AG04450 (cell line): ENCODE results near the gene TCTN3. TPM values are rescaled to one million over a fixed set of nuclear protein-coding genes. Genes with fewer than 3 reads are reported as not detected.

Experiments used
- CTCF ChIA-PET: fragments of 300-600, 350-600 bp; formaldehyde crosslinking; extraction: SDS; loops from one replicate; lab custom pipeline; 2022; ENCODE audit warnings: antibody characterized with exemption, inconsistent platforms; lab: Charles Lee
- POLR2A ChIA-PET: fragments of 350-600 bp; formaldehyde crosslinking; extraction: SDS; loops from one replicate; lab custom pipeline; 2021; ENCODE audit warnings: antibody characterized with exemption, inconsistent platforms; lab: Yijun Ruan, JAX
- DNase-seq: peaks from one replicate; pipeline ENCODE4 v3.0.0-alpha.2; 2011; ENCODE audit warnings: low read depth, low spot score
- H3K27ac ChIP-seq: one replicate; pipeline ENCODE4 v1.5.1; 2012; ENCODE audit warnings: low read depth, low read length, control low read depth
- H3K27me3 ChIP-seq: one replicate; pipeline ENCODE4 v1.6.0; 2012; ENCODE audit warnings: low read length; ENCODE audit not compliant: control insufficient read depth, insufficient read depth
- H3K4me3 ChIP-seq: 2 replicates; pipeline ENCODE4 v1.5.1; 2011; ENCODE audit warnings: mild to moderate bottlenecking, low read depth, low read length, control low read depth
- H3K9me3 ChIP-seq: 2 replicates; pipeline ENCODE4 v1.5.1; 2012; ENCODE audit warnings: low read length; ENCODE audit not compliant: control insufficient read depth, insufficient read depth
- polyA plus RNA-seq: library from polyadenylated mRNA; depleted of rRNA; stranded (reverse); fragments of >200 nt; gene quantifications from 2 replicates; pipeline ENCODE4 v1.2.3, GENCODE V29; 2011; rRNA removed
- TF ChIP-seq, protein P1 (sequence below): IDR thresholded peaks from 2 replicates; pipeline ENCODE4 v1.5.1; 2011; ENCODE audit warnings: low read depth, low read length, control low read depth, inconsistent platforms

The TCTN3 gene
- polyA plus RNA-seq, 1 experiment = 55.3 TPM

DNA sequence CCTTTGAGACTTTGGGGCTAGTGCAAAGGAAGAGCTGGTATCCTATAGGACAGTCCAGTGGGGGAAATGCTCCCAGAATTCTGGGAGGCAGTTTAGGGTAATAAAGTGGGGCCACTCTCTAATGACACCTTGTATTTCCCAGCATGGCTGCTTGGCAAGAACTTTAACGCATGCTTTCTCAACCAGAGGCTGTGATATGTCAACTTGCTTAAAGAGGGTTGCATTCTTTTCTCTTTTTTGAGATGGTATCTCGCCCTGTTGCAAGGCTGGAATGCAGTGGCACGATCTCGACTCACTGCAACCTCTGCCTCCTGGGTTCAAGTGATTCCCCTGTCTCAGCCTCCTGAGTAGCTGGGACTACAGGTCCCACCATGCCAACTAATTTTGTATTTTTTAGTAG lies 75.6 kb downstream of the TCTN3 start:
- DNase-seq = no peak
- Histone ChIP-seq H3K9me3 (peaks cover 3% of the 10 kb centered on the region; the same call in 1 of the 2 replicates), H3K27ac (no peak overlapping the region), H3K27me3 (no peaks in the 10 kb centered on the region), H3K4me3 (no peak overlapping the region)
- ChIA-PET CTCF (interaction anchor here (1.4 kb wide), 1 partner anchor 76 kb away, joined by 4 read pairs; the partner anchor contains the start of gene TCTN3), POLR2A (no interaction called here)
- TF ChIP-seq, protein P1, sequence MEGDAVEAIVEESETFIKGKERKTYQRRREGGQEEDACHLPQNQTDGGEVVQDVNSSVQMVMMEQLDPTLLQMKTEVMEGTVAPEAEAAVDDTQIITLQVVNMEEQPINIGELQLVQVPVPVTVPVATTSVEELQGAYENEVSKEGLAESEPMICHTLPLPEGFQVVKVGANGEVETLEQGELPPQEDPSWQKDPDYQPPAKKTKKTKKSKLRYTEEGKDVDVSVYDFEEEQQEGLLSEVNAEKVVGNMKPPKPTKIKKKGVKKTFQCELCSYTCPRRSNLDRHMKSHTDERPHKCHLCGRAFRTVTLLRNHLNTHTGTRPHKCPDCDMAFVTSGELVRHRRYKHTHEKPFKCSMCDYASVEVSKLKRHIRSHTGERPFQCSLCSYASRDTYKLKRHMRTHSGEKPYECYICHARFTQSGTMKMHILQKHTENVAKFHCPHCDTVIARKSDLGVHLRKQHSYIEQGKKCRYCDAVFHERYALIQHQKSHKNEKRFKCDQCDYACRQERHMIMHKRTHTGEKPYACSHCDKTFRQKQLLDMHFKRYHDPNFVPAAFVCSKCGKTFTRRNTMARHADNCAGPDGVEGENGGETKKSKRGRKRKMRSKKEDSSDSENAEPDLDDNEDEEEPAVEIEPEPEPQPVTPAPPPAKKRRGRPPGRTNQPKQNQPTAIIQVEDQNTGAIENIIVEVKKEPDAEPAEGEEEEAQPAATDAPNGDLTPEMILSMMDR = no peak

DNA sequence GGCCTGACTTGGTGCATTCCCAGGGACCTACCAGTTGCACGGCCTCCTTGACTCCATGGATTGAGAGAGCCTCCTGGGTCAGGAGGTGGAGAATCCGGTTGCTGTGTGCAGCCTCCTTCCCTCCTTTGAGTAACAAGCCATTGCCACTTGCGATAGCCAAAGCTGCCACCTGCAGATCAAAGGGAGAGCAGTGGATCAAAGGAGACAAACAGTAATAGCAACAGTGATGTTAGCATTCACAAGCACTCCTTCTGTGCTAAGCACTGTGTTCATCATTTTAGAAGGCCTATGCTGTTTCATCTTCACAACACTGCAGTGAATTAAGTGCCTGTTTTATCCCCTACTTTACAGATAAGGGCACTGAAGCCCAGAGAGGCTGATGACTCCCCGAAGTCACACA lies 77.3 kb downstream of the TCTN3 start:
- ChIA-PET CTCF (no interaction called here), POLR2A (no interaction called here)
- TF ChIP-seq, protein P1 = no peak
- no peak overlapping the region for H3K27ac ChIP-seq
- no peak overlapping the region for H3K4me3 ChIP-seq
- DNase-seq = no peak
- H3K27me3 ChIP-seq = no peaks in the 10 kb centered on the region
- peaks cover 3% of the 10 kb centered on the region; the same call in 1 of the 2 replicates for H3K9me3 ChIP-seq

Other genes starting within 250 kb of the TCTN3 start
- gene SORBS1, start 132.6 kb downstream of the TCTN3 start, polyA plus RNA-seq = 0.40 TPM in 2 replicates
- gene ALDH18A1, start 37.2 kb downstream of the TCTN3 start, polyA plus RNA-seq = 123 and 125 TPM in 2 replicates
- 0.06 and 0.07 TPM in 2 replicates for gene ENTPD1, start 62.2 kb upstream of the TCTN3 start, polyA plus RNA-seq
- gene CC2D2B, start 214.0 kb upstream of the TCTN3 start, polyA plus RNA-seq = not detected in 2 replicates